SKM-1 treated with dmso at 0.1 percent for 144 hours (cell line): ENCODE data around the gene GNG14.
"Not testable (repeated sequence)": the region's sequence is repeated elsewhere in the genome, so short reads cannot be mapped to it uniquely, and the experiment has no call there.

Source experiments
- DNase-seq: peaks from one replicate; lab custom pipeline; 2025; ENCODE audit not compliant: unreplicated experiment; lab: John Stamatoyannopoulos, UW

GNG14 gene

DNA sequence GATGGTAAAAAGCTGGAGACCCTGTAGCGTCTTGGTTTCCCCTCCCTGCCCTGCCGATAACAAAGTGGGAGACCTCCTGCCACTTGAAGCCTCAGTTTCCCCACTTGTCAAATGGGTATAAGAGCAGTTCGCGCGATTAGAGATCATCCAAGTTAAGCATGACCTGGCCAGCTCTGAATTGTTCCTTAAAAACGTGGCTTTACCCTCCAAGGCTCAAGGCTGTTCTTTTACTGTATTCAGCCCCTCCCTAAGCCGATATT is 35.5 kb downstream of the GNG14 start:
- no peak for DNase-seq

DNA sequence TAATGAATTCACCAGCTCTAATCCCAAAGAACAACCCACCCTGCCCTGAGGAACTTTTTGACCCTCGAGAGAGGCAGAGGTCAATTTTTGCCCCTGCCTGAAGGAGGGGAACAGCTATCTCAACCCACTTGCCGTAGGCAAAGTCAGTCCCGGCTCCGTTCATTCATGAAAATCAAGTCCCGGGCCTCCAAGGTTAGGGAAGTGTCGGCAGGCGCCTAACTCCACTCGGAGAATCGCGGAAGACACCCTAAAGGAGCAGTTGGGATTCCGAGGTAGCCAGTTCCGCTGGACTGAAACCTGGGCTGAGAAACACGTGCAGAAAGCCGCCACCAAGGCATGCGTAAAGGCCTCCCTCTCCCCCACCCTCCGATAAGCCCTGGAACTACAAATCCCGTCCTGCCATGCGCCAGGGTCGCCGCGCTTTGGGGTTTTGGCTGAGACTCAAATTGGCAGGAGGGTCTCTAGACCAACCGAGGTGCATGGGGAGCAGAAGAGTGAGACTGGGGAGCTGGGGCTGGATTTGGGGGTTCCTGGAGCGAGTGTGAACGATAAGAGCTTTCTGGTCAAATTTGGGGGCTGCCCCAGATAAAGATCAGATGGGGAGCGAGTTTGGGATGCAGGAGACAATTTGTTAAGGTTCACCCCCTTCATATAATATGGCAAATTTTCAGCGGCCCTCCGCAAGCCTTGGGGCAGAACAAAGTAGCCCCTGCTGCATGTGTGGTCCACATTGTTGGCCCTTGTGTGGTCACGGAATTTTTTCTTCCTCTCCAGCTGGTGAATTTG is 36.0 kb downstream of the GNG14 start, which contains the start of gene TNPO2:
Gene TNPO2, minus strand, starts transcription at position 292 of the 786 bp plus-strand sequence. CDS start 2,955 bp downstream, outside the sequence.
- peak; percentile 68 for DNase-seq

DNA sequence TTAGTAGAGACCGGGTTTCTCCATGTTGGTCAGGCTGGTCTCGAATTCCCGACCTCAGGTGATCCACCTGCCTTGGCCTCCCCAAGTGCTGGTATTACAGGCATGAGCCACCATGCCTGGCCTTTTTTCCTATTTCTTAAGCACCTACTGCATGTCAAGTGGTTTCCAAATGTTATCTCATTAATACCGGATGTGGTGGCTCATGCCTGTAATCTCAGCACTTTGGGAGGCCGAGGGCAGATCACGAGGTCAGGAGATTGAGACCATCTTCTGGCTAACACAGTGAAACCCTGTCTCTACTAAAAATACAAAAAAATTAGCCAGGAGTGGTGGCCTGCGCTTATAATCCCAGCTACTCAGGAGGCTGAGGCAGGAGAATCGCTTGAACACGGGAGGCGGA is 37.8 kb downstream of the GNG14 start:
- not testable (repeated sequence) for DNase-seq

DNA sequence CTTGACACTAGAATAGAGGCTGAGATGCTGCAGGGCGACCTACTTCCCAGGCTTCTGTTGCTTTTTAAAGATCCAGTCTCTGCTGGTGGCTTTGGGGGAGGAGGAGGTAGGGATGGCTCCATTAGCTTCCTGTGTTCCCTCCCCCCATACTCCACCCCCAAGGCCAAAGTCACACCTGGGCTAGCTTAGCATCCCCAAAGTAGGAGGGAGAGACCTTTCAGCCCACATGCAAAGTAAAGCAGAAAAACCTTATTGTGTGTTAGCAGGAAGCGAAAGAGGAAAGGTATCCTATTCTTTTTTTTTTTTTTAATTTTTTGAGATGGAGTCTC is 39.2 kb downstream of the GNG14 start:
- no peak for DNase-seq

DNA sequence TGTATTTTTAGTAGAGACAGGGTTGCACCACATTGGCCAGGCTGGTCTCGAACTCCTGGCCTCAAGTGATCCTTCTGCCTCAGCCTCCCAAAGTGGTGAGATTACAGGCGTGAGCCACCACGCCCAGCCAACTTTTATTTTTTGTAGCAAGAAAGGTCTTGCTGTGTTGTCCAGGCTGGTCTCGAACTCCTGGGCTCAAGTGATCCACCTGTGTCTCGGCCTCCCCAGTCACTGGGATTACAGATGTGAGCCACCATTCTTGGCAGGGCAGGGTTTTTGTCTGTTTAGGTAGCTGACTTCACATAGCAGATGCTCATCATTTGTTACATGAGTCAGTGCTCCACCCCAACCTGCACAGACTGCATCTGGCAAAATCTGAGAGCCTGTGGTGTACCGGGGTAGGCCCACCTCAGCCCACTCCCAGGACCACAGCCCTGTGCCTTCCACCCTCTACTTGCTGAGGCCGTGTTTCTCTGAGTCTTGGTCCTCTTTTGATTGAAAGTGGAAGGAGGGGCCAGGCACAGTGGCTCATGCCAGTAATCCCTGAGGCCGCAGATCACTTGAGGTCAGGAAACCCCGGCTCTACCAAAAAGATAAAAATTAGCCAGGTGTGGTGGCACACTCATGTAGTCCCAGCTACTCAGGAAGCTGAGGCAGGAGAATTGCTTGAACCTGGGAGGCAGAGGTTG is 40.1 kb downstream of the GNG14 start:
- no peak for DNase-seq

DNA sequence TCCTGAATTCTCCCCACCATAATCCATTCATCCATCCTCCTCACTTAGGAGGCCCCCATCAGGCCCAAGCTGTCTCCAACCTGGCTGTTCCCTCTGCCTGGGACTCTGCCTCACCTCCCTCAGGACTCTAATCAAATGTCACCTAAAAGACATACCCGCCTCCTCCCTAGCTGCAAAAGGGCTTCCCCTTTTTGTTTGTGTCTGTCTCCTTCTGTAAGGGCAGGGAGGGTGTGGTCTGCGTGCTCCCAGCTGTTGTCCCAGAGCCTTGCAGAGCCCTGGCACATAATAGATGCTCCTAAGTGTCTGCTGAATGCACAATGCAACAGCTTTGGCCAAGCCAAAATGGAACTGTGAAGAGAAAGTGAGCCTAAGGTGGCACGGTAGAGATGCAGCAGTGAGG is 42.3 kb downstream of the GNG14 start:
- DNase-seq = no peak

DNA sequence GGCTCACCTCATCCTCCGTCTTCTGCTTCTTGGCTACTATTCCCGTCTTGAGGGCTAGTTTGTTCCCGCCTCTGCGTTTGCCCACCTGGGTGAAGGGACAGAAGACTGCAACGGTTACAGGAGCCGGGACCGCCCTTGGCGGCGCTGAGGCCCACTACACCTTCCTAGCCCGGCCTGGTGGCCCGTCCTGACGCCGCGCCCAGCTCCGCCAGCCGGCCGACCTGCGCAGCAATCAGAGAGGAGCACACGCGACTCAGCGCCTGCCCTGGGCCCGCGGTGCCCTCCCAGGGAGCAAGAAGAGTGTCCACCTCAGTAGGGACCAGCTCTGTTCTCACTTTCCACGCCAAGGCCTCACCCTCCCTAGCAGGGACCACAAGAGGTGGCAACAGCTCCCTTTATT is 43.5 kb downstream of the GNG14 start:
- DNase-seq = no peak

DNA sequence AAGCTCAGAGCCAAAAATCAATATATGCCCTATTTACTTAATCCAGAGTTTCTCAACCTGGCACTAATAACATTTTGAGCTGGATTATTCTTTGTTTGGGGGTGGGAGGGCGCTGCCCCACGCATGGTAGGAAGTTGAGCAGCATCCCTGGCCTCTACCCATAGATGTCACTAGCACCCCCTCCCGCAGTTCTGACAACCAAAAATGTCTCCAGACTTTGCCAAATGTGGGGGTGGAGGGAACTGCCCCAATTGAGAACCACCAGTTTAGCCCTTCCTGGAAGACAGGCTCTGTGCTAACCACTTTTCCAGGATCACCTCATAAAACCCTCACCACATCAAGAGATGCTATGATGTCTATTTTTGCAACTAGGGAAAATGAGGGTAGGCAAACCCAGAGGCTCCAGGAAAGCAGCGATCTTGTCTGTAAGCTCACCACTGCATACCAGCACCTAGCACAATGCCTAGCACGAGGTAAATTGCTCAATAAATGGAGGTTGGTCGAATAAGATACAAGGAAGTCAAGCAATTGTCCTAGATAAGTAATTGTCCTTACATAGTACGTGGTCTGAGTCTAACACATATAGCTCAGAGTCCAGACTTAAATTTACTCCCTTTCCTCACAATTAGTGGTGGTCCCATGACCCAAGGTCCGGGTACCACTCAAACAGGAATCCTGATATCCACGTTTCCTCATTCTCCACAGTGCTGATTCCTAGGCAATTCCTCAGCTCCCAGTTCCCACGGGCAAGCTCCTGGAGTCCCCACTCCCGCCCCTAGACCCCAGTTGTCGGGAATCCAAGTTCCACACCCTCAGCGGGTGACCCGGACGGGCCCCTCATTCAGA is 45.8 kb downstream of the GNG14 start:
- DNase-seq = peak; percentile 65

DNA sequence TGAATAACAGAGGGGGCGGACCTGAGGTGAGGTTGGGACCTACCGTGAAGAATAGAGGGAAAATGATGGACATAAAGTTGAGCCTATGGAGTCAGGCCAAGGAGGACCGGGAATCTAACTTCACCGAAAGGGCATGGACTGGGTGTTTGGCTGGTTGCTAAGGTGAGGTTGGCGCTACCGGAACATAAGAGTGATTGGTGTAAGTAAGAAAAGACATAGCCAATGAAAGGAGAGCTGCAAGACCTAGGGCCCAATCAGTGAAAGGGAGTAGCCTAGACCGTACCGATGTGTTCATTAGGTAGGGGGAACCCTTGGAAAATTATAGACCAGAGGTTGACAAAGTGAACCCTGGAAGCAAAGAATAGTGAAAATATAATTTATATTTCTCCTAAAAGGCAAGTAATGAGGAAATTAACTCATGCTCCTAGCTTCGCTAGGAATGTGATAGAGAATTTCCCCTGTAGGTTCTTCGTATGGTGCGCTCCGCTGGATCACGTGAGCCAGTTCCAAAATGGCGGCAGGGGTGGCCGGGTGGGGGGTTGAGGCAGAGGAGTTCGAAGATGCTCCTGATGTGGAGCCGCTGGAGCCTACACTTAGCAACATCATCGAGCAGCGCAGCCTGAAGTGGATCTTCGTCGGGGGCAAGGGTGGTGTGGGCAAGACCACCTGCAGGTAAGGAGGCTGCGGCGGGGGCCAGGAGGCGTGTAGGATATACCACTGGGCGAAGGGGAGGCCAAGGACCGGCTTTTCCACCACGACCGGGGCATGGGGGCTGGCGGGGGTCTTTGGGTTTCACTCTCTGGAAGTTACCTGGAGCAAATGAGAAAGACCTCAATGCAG is 49.4 kb downstream of the GNG14 start, which contains the start of gene GET3:
Gene GET3, plus strand, starts transcription at position 503 of the 840 bp plus-strand sequence. Its CDS starts 9 bp downstream, at position 512.
- peak; percentile 99 for DNase-seq

DNA sequence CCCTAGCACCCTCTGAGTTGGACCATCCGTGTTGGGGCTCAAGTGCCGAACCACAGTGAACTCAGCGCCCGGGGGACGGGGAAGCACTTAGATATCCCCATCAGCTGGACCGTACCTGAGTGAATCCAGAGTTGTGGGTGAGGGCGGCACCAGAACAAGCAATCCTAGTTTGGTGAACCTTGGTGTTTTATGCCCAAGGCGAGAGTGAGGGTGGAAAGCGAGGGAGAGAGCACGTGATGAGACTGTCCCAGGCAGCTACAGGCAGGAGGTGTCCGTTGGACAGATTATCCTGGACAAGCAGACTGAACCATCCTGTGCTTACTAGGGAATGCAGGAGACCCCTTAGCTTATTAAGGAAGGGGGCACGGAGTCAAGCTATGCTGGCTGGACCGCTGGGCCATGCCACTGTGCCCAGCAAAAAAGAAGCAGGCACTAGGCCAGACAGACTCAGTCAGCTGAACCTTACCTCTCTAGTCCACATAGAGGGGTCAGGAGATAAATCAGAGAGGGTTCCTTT is 50.1 kb downstream of the GNG14 start:
- no peak for DNase-seq
